Heart left ventricle (tissue), 13 donors: ENCODE results near the gene FAM32A.

Experiments
- POLR2A ChIP-seq, 2 donors: fragments of 450-650 bp; IDR thresholded peaks; one replicate each; pipeline ENCODE4 v1.6.1; 2017; ENCODE audit warnings: antibody characterized with exemption in 2 of 2, mild to moderate bottlenecking in 2 of 2, moderate library complexity in 2 of 2
- TF ChIP-seq, protein P1 (sequence below), 12 donors: fragments of 200-600 bp; sonication (generic) in 4 of 12; IDR thresholded peaks; one replicate each; pipeline versions ENCODE4 v1.5.0 to v1.8.0; 2018 to 2022; ENCODE audit warnings: antibody characterized with exemption in 12 of 12, mild to moderate bottlenecking in 5 of 12
- donor health status: ischemic (EF 13 %, LVEDD 7.1; RV severe dilation, severe dysfunction).
- donor health status: DM: no; HTN: yes; CAD: no.
- donor health status: DM: no; HTN: no; CAD: no.
- donor health status: ischemic (EF 25% LVEDD 6.9; RV normal size, moderate dysfunction).
- donor health status: ischemic (EF 25% LVEDD 5.7; RV mildly dilated, moderate dysfunction).
- donor health status: ischemic (EF 35%, LVEDD 5.7; RV mildly dilated, moderate dysfunction).
- donor health status: nonischemic (EF 11% LVEDD 7.7; RV severe dilation, severe dysfunction).
- donor health status: DM: yes; HTN: yes; CAD: no.
- donor health status: PGD.
- donor health status: ischemic (EF 29% LVEDD 5.4; RV normal size, mild dysfunction).
- donor health status: nonischemic (EF 23%, LVEDD 6.1; RV moderate dilation, normal function).

DNA sequence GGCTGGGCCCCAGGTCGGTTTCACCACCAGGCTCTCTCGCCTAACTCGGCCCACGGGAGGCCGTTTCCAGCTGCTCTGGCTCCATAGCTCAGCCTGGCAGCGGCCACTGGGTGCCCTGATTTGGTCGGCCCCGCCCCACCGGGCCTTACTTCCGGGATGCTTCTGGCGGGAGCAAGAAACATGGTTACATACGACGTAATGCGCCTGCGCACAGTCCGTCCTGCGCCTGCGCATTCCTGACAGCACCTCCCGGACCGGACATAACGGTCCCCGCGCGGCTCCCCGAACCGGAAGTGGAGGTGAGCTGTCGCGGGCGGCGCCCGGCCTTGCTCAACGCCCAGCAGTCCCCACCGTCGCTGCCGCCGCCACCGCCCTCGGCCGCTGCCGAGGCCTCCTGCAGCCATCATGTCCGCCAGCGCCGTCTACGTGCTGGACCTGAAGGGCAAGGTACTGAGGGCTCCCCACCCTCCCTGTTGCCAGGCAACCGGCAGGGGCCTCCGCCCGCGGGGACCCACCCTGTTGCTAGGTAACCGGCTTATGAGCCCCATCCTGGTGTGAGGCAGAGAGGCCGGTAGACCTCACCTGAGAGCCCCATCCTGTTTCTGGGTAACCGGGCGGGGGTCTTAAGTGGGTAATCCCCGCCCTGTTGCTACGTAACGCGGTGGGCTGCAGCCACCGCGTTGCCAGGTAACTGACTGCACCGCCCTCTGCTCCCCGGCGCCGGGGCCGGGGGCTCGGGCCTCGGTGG is 12.6 kb downstream of the FAM32A start, which contains the start of gene AP1M1:
- TF ChIP-seq, protein P1, sequence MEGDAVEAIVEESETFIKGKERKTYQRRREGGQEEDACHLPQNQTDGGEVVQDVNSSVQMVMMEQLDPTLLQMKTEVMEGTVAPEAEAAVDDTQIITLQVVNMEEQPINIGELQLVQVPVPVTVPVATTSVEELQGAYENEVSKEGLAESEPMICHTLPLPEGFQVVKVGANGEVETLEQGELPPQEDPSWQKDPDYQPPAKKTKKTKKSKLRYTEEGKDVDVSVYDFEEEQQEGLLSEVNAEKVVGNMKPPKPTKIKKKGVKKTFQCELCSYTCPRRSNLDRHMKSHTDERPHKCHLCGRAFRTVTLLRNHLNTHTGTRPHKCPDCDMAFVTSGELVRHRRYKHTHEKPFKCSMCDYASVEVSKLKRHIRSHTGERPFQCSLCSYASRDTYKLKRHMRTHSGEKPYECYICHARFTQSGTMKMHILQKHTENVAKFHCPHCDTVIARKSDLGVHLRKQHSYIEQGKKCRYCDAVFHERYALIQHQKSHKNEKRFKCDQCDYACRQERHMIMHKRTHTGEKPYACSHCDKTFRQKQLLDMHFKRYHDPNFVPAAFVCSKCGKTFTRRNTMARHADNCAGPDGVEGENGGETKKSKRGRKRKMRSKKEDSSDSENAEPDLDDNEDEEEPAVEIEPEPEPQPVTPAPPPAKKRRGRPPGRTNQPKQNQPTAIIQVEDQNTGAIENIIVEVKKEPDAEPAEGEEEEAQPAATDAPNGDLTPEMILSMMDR (IDR thresholded peaks at IDR 0.05): no peak
- peak in 1 of 2 donors; percentile 53 for TF ChIP-seq POLR2A (IDR thresholded peaks at IDR 0.05)
